H9 (cell line): ENCODE results near the gene PHF10. TPM values are rescaled to one million over a fixed set of nuclear protein-coding genes. Genes with fewer than 3 reads are reported as not detected.

ENCODE experiments used
- DNase-seq: peaks from one replicate; pipeline ENCODE4 v3.0.0-alpha.2; 2017
- H2AFZ ChIP-seq: one replicate; pipeline ENCODE4 v1.6.1; 2013; ENCODE audit warnings: mild to moderate bottlenecking, low read length, control low read depth, moderate library complexity
- H2AK5ac ChIP-seq: 2 replicates; pipeline ENCODE4 v1.6.1; 2013; ENCODE audit warnings: low read length, control low read depth, mixed read lengths; ENCODE audit not compliant: insufficient read length
- H2BK120ac ChIP-seq: one replicate; pipeline ENCODE4 v1.6.1; 2013; ENCODE audit warnings: low read depth, mild to moderate bottlenecking, low read length, control low read depth, inconsistent platforms; ENCODE audit not compliant: poor library complexity, severe bottlenecking
- H2BK12ac ChIP-seq: 2 replicates; pipeline ENCODE4 v1.6.1; 2013; ENCODE audit warnings: low read length, control low read depth, mixed read lengths, low read depth; ENCODE audit not compliant: insufficient read length
- H2BK15ac ChIP-seq: 2 replicates; pipeline ENCODE4 v1.6.1; 2013; ENCODE audit warnings: low read depth, low read length, control low read depth
- H2BK20ac ChIP-seq: one replicate; pipeline ENCODE4 v1.6.1; 2013; ENCODE audit warnings: low read depth, mild to moderate bottlenecking, low read length, control low read depth, inconsistent platforms; ENCODE audit not compliant: poor library complexity, severe bottlenecking
- H2BK5ac ChIP-seq: 2 replicates; pipeline ENCODE4 v1.6.1; 2013; ENCODE audit warnings: low read length, control low read depth, mixed read lengths; ENCODE audit not compliant: insufficient read length
- H3K14ac ChIP-seq: 2 replicates; pipeline ENCODE4 v1.6.1; 2013; ENCODE audit warnings: low read length, control low read depth; ENCODE audit not compliant: insufficient read depth
- H3K18ac ChIP-seq: 2 replicates; pipeline ENCODE4 v1.6.1; 2013; ENCODE audit warnings: low read depth, mild to moderate bottlenecking, mixed read lengths, low read length, control low read depth; ENCODE audit not compliant: insufficient read length
- H3K23ac ChIP-seq: 2 replicates; pipeline ENCODE4 v1.6.1; 2013; ENCODE audit warnings: low read length, control low read depth, mixed read lengths, low read depth; ENCODE audit not compliant: insufficient read length
- H3K23me2 ChIP-seq: 2 replicates; pipeline ENCODE4 v1.6.1; 2013; ENCODE audit warnings: low read depth, mild to moderate bottlenecking, mixed read lengths, low read length, control low read depth; ENCODE audit not compliant: insufficient read length, poor library complexity, severe bottlenecking
- H3K27ac ChIP-seq: 2 replicates; pipeline ENCODE4 v1.5.1; 2013; ENCODE audit warnings: low read length, control low read depth, mixed read lengths, low read depth; ENCODE audit not compliant: insufficient read length
- H3K27me3 ChIP-seq: 2 replicates; pipeline ENCODE4 v1.6.1; 2013; ENCODE audit warnings: low read length, control low read depth, inconsistent platforms; ENCODE audit not compliant: insufficient read depth
- H3K4ac ChIP-seq: 2 replicates; pipeline ENCODE4 v1.6.1; 2013; ENCODE audit warnings: low read depth, mild to moderate bottlenecking, control low read depth, inconsistent platforms, low read length, moderate library complexity
- H3K4me1 ChIP-seq: 2 replicates; pipeline ENCODE4 v1.6.1; 2013; ENCODE audit warnings: low read length, control low read depth, inconsistent platforms; ENCODE audit not compliant: insufficient read depth
- H3K4me2 ChIP-seq: 2 replicates; pipeline ENCODE4 v1.6.1; 2013; ENCODE audit warnings: low read length, control low read depth, mixed read lengths; ENCODE audit not compliant: insufficient read length, insufficient read depth
- H3K56ac ChIP-seq: 2 replicates; pipeline ENCODE4 v1.6.1; 2013; ENCODE audit warnings: low read depth, mild to moderate bottlenecking, mixed read lengths, low read length, control low read depth; ENCODE audit not compliant: insufficient read length
- H3K79me1 ChIP-seq: 2 replicates; pipeline ENCODE4 v1.6.1; 2013; ENCODE audit warnings: low read depth, mild to moderate bottlenecking, moderate library complexity, low read length, control low read depth, inconsistent platforms; ENCODE audit not compliant: insufficient read depth, poor library complexity, severe bottlenecking
- H3K79me2 ChIP-seq: 2 replicates; pipeline ENCODE4 v1.6.1; 2013; ENCODE audit warnings: low read length, control low read depth, inconsistent platforms; ENCODE audit not compliant: insufficient read depth
- H3K9ac ChIP-seq: 2 replicates; pipeline ENCODE4 v1.6.1; 2013; ENCODE audit warnings: low read length, control low read depth, mixed read lengths; ENCODE audit not compliant: insufficient read length; ENCODE audit errors: extremely low read depth
- H3K9me3 ChIP-seq: one replicate; pipeline ENCODE4 v1.6.1; 2013; ENCODE audit warnings: low read depth, low read length, inconsistent platforms; ENCODE audit not compliant: control insufficient read depth
- H3T11ph ChIP-seq: one replicate; pipeline ENCODE4 v1.6.1; 2013; ENCODE audit warnings: mild to moderate bottlenecking, low read length, control low read depth, inconsistent platforms
- H4K20me1 ChIP-seq: one replicate; pipeline ENCODE4 v1.6.1; 2013; ENCODE audit not compliant: control insufficient read depth, insufficient read length, insufficient read depth
- H4K5ac ChIP-seq: 2 replicates; pipeline ENCODE4 v1.6.1; 2013; ENCODE audit warnings: low read depth, mild to moderate bottlenecking, mixed read lengths, low read length, control low read depth; ENCODE audit not compliant: insufficient read length
- H4K8ac ChIP-seq: replicated peaks from 2 replicates; pipeline ENCODE4 v1.6.1; 2013; ENCODE audit warnings: low read length, control low read depth, mixed read lengths, low read depth; ENCODE audit not compliant: insufficient read length
- H4K91ac ChIP-seq: 2 replicates; pipeline ENCODE4 v1.6.1; 2013; ENCODE audit warnings: low read depth, mild to moderate bottlenecking, moderate library complexity, mixed read lengths, low read length, control low read depth; ENCODE audit not compliant: insufficient read length
- H3K27ac Mint-ChIP-seq, 3 experiments: 2 replicates in 2 of 3; 3 replicates in 1 of 3; pipeline ENCODE4 v1.8.0; 2020 to 2021; ENCODE audit warnings: mixed read lengths in 3 of 3, mild to moderate bottlenecking in 1 of 3, moderate library complexity in 1 of 3
- H3K27me3 Mint-ChIP-seq: 2 replicates; pipeline ENCODE4 v1.8.0; 2021; ENCODE audit warnings: low read depth, mild to moderate bottlenecking, moderate library complexity, mixed read lengths
- H3K36me3 Mint-ChIP-seq, 3 experiments: 2 replicates in 2 of 3; 3 replicates in 1 of 3; pipeline ENCODE4 v1.8.0; 2020 to 2021; ENCODE audit warnings: low read depth in 3 of 3, mixed read lengths in 3 of 3; ENCODE audit not compliant: insufficient read depth in 1 of 3
- H3K4me1 Mint-ChIP-seq, 2 experiments: 2 replicates each; pipeline ENCODE4 v1.8.0; 2020; ENCODE audit warnings: mixed read lengths in 2 of 2
- H3K4me3 Mint-ChIP-seq, 2 experiments: 2 replicates in 1 of 2; 3 replicates in 1 of 2; pipeline ENCODE4 v1.8.0; 2020 to 2021; ENCODE audit warnings: mild to moderate bottlenecking in 2 of 2, mixed read lengths in 2 of 2, moderate library complexity in 1 of 2
- H3K9me3 Mint-ChIP-seq, 2 experiments: 2 replicates in 1 of 2; 3 replicates in 1 of 2; pipeline ENCODE4 v1.8.0; 2020; ENCODE audit warnings: mild to moderate bottlenecking in 2 of 2, mixed read lengths in 2 of 2, moderate library complexity in 1 of 2
- CTCF ChIP-seq: fragments of 200-600 bp; sonication (generic); conservative IDR thresholded peaks from 3 replicates; pipeline ENCODE4 v1.8.0; 2021; ENCODE audit warnings: antibody characterized with exemption, mild to moderate bottlenecking
- WGBS: extraction: QIAGEN DNeasy Blood & Tissue Kit; methylation state at CpG from one replicate; pipeline ENCODE4 v1.1.7; 2013; ENCODE audit warnings: missing lambda C conversion rate, low lambda C conversion rate, mixed read lengths; ENCODE audit not compliant: insufficient read length; ENCODE audit errors: extremely low coverage; 5-methylcytosine and 5-hydroxymethylcytosine counted together
- total RNA-seq: library from RNA; stranded (reverse); gene quantifications from 2 replicates; pipeline ENCODE4 v1.2.1, GENCODE V29; 2021

Gene PHF10
- total RNA-seq, 1 experiment from 2014 or later = 59.0 TPM

GRCh38 chr6:169664227-169664626 is 60.1 kb downstream of the PHF10 start:
- Mint-ChIP-seq H3K27me3 (no peaks in the 10 kb centered on the region), H3K9me3 (no peaks in the 10 kb centered on the region; a peak in 2 of 5 replicates), H3K4me1 (peaks cover 8% of the 10 kb centered on the region in 2 experiments), H3K27ac (no peak overlapping the region; a peak in 1 of 7 replicates), H3K36me3 (peaks cover 45 to 80% (median 66%) of the 10 kb centered on the region in 3 experiments), H3K4me3 (no peak overlapping the region)
- H3K18ac ChIP-seq = no peak overlapping the region
- H4K20me1 ChIP-seq = no peaks in the 10 kb centered on the region
- no peak overlapping the region for H3K56ac ChIP-seq
- H2AFZ ChIP-seq = no peak overlapping the region
- no peak overlapping the region for H3K14ac ChIP-seq
- no peaks in the 10 kb centered on the region for H3K9me3 ChIP-seq
- WGBS = no CpG with 5 or more reads among the region's 14 CpGs
- H3K4ac ChIP-seq = no peak overlapping the region
- no peak overlapping the region for H4K91ac ChIP-seq
- no peak overlapping the region for H4K8ac ChIP-seq
- no peak overlapping the region for H3K23ac ChIP-seq
- H3K23me2 ChIP-seq = no peaks in the 10 kb centered on the region
- H2AK5ac ChIP-seq = no peak overlapping the region
- H2BK12ac ChIP-seq = no peak overlapping the region
- no peaks in the 10 kb centered on the region for H3K4me1 ChIP-seq
- no peak overlapping the region for H3K9ac ChIP-seq
- H3T11ph ChIP-seq = no peak overlapping the region
- H2BK15ac ChIP-seq = no peak overlapping the region
- H3K4me2 ChIP-seq = no peak overlapping the region
- H3K27me3 ChIP-seq = no peaks in the 10 kb centered on the region
- no peak for TF ChIP-seq CTCF
- H3K79me1 ChIP-seq = no peaks in the 10 kb centered on the region
- no peaks in the 10 kb centered on the region for H3K79me2 ChIP-seq
- H2BK20ac ChIP-seq = no peak overlapping the region
- H3K27ac ChIP-seq = no peak overlapping the region
- no peak overlapping the region for H2BK5ac ChIP-seq
- H2BK120ac ChIP-seq = no peak overlapping the region
- H4K5ac ChIP-seq = no peak overlapping the region
- no peak for DNase-seq
